Measurements from ENCODE around the gene TASOR2. TPM values are rescaled to one million over a fixed set of nuclear protein-coding genes. Genes with fewer than 3 reads are reported as not detected.

The TASOR2 gene
- total and polyA plus RNA-seq, 12 donors: 7.0 to 45.6 (median 32.2) TPM

DNA sequence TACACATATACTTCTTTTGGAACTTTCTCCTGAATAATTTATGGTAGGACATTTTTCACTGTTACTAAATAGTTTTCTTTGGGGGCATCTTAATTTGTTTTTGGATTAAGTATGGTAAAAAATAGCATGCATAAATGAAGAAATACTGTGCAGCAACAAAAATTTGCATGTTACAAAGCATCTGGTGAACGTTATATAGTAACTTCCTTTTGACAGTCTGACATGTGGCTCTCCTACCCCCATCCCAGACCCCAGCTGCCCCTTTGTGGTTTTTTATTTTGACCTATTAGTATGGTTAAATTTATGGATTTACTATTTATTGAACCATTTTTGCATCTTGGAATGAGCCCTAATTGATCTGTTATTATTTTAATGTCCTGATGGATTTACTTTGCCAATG lies 9.9 kb downstream of the TASOR2 start:
- Histone ChIP-seq H3K9me3 (no peaks in the 10 kb centered on the region), H3K36me3 (no peaks in the 10 kb centered on the region), H3K4me3 (no peak overlapping the region), H3K4me1 (peaks cover 0 to 64% (median 34%) of the 10 kb centered on the region in 9 donors), H3K27ac (no peak overlapping the region), H3K27me3 (no peaks in the 10 kb centered on the region)
- TF ChIP-seq, protein P1, sequence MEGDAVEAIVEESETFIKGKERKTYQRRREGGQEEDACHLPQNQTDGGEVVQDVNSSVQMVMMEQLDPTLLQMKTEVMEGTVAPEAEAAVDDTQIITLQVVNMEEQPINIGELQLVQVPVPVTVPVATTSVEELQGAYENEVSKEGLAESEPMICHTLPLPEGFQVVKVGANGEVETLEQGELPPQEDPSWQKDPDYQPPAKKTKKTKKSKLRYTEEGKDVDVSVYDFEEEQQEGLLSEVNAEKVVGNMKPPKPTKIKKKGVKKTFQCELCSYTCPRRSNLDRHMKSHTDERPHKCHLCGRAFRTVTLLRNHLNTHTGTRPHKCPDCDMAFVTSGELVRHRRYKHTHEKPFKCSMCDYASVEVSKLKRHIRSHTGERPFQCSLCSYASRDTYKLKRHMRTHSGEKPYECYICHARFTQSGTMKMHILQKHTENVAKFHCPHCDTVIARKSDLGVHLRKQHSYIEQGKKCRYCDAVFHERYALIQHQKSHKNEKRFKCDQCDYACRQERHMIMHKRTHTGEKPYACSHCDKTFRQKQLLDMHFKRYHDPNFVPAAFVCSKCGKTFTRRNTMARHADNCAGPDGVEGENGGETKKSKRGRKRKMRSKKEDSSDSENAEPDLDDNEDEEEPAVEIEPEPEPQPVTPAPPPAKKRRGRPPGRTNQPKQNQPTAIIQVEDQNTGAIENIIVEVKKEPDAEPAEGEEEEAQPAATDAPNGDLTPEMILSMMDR (IDR thresholded peaks at IDR 0.05): no peak
- DNase-seq (no peak), ATAC-seq (no peak)
- intact Hi-C loops (cut with DNase I): loop anchor here in 1 of 10 donors (10.0 kb wide), 1 partner anchor 180 kb away; no protein-coding TSS in a partner anchor
- 73 to 87% methylated on average over 1 of the region's 1 CpG for WGBS, 2 donors

DNA sequence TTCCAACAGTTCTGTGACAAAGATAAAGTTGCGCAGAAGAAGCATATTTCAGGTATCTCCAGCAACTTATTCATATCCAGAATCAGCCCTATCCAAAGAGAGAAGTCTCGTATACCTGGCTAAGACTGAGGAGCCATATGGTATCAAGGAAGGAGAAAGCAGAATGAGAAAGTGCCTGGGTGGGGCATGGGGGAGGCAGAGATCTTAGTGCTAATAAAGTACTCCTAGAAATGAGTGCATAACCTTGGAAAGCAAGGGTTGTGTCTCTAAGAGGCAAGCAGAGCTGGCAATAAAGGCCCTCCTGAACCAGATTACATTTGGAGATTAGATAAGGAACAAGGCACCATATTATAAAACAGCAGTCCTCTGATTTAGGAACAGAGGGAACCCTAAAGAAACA lies 12.7 kb downstream of the TASOR2 start:
- no peak overlapping the region for H3K4me3 ChIP-seq
- TF ChIP-seq, protein P1 (IDR thresholded peaks at IDR 0.05): no peak
- no peaks in the 10 kb centered on the region for H3K27me3 ChIP-seq
- no peak overlapping the region for H3K27ac ChIP-seq
- H3K4me1 ChIP-seq: peaks cover 0 to 46% (median 26%) of the 10 kb centered on the region in 9 donors
- intact Hi-C loops (cut with DNase I): loop anchor here in 1 of 10 donors (10.0 kb wide), 1 partner anchor 177 kb away; no protein-coding TSS in a partner anchor
- ATAC-seq (no peak), DNase-seq (no peak)
- H3K36me3 ChIP-seq: no peaks in the 10 kb centered on the region
- 98 to 100% methylated on average over 2 of the region's 2 CpGs for WGBS, 2 donors
- no peaks in the 10 kb centered on the region for H3K9me3 ChIP-seq

DNA sequence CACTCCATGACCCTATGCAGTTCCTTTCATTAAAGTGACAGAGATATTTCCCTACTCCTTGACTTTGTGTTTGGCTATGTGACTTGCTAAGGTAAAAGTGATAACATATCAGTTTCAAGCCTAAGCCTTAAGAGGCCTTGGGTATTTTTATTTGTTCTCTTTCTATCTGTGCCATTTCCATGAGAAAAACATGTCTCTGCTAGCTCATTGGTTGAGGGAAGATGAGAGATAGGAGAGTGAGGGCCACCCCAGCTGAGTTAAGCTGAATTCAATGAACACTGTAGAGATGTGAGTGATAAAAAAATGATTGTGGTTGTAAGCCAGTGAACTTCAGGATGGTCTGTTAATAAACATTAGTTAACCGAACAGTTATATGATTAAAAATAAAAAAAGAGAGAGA lies 13.4 kb downstream of the TASOR2 start:
- intact Hi-C loops (cut with DNase I): loop anchor here in 1 of 10 donors (10.0 kb wide), 1 partner anchor 177 kb away; no protein-coding TSS in a partner anchor
- ATAC-seq (no peak), DNase-seq (no peak)
- H3K36me3 ChIP-seq: no peaks in the 10 kb centered on the region
- H3K27me3 ChIP-seq: no peaks in the 10 kb centered on the region
- H3K27ac ChIP-seq: no peak overlapping the region
- no peaks in the 10 kb centered on the region for H3K9me3 ChIP-seq
- H3K4me1 ChIP-seq: peaks cover 0 to 39% (median 20%) of the 10 kb centered on the region in 9 donors
- 94 to 100% methylated on average over 1 of the region's 1 CpG for WGBS, 2 donors
- H3K4me3 ChIP-seq: no peak overlapping the region
- TF ChIP-seq, protein P1 (IDR thresholded peaks at IDR 0.05): no peak

DNA sequence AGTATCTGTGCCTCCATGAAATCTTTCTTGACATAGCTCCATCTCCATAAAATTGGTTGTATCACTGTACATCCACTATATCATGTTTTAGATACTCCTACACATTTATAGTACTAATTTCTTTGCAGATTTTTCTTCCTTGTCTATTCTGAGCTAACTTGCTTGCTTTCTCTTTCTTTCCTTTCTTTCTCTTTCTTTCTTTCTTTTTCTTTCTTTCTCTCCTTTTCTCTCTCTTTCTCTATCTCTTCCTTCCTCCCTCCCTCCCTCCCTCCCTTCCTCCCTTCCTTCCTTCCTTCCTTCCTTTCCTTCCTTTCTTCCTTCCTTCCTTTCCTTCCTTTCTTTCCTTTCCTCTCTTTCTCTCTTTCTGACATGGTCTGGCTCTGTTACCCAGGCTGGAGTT lies 23.7 kb downstream of the TASOR2 start:
- no peak for ATAC-seq
- Histone ChIP-seq H3K4me1 (peaks cover 0 to 30% (median 20%) of the 10 kb centered on the region in 9 donors), H3K9me3 (no peaks in the 10 kb centered on the region), H3K27me3 (no peaks in the 10 kb centered on the region), H3K27ac (no peak overlapping the region), H3K36me3 (no peaks in the 10 kb centered on the region), H3K4me3 (no peak overlapping the region)
- no peak for DNase-seq
- TF ChIP-seq, protein P1 (IDR thresholded peaks at IDR 0.05): no peak
- intact Hi-C loops (cut with DNase I): no loop called here

Measured in heart right ventricle (tissue), 16 donors.